GM10266 (cell line): Measurements from ENCODE around the gene WNT3.

ENCODE experiments used
- DNase-seq: peaks from one replicate; pipeline ENCODE4 v3.0.0; 2012; ENCODE audit errors: extremely low spot score
- TF ChIP-seq, protein P1 (sequence below): IDR thresholded peaks from 2 replicates; pipeline ENCODE4 v1.5.1; 2012; ENCODE audit warnings: mild to moderate bottlenecking, low read depth; ENCODE audit not compliant: control insufficient read depth, insufficient read depth; ENCODE audit errors: missing control alignments

The WNT3 gene

DNA sequence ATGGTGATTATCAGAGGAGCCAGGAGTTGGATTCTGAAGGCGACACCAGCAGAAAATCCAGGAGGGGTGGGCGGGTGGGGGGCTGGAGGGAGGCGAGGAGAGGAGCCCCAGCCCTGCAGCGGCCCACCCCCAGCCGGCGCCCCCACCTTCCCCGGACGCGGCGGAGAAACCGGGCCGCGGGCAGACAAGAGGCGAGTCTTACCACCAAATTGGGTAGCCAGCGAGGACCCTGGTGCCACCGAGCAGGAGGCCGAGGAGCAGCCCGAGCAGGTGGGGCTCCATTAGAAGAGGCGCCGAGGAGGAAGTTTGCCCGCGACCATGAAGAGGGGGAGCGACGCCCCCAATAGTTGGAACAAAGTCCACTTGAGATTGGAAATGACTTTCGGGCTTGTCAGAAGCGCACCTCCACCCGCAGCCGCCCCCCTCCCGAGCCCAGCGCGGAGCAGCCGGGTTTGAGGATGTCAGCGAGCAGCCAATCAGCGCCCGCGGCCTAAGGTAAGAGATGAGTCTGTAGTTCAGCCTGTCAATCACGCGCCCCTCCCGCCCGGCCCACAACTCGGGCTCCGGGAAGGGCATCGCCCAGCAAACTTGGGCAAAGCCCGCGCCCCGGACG is at the start of gene WNT3:
WNT3 (minus strand) TSS at position 377 of the 613 bp plus-strand sequence; CDS start at position 282, 95 bp downstream.
- DNase-seq, result peak; percentile 70
- TF ChIP-seq, protein P1, sequence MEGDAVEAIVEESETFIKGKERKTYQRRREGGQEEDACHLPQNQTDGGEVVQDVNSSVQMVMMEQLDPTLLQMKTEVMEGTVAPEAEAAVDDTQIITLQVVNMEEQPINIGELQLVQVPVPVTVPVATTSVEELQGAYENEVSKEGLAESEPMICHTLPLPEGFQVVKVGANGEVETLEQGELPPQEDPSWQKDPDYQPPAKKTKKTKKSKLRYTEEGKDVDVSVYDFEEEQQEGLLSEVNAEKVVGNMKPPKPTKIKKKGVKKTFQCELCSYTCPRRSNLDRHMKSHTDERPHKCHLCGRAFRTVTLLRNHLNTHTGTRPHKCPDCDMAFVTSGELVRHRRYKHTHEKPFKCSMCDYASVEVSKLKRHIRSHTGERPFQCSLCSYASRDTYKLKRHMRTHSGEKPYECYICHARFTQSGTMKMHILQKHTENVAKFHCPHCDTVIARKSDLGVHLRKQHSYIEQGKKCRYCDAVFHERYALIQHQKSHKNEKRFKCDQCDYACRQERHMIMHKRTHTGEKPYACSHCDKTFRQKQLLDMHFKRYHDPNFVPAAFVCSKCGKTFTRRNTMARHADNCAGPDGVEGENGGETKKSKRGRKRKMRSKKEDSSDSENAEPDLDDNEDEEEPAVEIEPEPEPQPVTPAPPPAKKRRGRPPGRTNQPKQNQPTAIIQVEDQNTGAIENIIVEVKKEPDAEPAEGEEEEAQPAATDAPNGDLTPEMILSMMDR, result no peak

DNA sequence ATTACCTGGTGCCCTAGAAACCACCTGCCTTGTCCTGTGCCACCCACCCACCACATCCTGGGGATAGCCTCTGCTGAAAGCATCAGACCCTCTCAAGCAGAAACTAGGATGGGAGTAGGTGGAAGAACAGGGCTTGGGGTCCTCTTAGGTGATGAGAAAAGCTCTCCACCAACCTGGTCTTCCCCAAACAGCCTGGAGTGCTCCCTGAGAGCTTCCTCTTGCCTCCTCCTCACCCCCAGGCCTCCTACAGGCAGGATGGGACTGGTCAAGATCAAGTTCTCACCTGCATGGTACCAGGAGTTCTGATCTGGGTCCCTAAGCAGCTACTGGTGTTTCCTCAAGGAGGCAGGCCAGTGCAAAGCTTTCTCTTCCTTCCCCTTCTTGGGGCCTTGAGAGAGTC is 48.3 kb upstream of the WNT3 start:
- DNase-seq, result no peak
- TF ChIP-seq, protein P1, result no peak

GRCh38 chr17:46866325-46866724 is 47.8 kb upstream of the WNT3 start:
- DNase-seq, result no peak
- TF ChIP-seq, protein P1, result no peak

DNA sequence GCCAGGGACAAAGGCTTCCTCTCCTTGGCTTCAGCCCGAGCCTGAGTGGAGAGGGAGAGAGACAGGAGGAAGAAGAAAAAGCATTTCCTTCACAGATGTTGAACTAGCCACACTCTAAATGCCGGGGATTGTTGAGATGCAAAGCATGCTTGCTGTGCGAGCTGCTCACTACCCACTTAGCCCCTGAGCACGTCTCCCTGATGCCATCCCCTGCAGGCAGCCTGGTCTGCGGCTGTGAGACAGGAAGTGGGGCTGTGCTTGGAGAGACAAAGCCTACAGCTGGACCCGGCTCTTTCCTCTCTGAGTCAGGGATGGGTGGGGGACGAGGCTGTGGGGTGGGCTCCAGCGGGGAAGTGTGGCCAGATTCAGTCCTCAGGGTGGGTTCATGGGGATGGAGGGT is 46.6 kb upstream of the WNT3 start:
- TF ChIP-seq, protein P1, result no peak

DNA sequence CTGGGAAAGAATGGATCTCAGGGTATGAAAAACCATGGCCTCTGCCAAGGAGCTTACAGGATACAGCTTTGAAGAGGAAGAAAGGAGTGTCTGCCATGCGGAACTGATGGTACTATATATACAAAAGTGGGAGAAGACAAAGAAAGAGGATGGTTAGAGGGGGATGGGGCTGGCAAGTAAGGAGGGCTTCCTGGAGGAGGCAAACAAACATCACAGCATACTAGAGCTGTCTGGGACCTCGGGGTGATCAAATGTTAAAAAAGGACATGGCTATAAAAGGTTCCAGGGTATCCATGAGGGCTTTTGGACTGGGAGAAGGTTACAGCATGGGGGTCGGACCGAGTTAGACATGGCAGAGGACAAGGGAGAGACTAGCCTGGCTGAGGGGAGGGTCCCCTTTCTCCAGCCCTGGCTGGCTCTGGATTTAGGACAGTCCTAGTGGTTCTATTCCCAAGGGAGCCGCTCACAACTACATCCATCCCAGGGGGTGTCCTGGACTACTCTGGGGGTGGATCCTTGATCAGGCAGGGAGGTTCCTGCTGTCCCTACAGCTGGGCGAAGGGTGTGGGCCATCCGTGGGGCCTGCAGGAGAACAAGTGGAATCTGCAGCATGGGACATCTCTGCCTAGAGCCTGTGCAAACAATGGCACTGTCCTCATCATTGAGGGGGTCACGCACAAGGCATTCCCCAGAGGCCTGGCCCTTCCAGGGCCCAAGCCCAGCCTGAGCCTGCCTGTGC is 45.1 kb upstream of the WNT3 start:
- TF ChIP-seq, protein P1, result no peak
- no peak for DNase-seq

More for the DNA sequence above, 46.6 kb upstream of the WNT3 start:
- no peak for DNase-seq

GRCh38 chr17:46862949-46863348 is 44.5 kb upstream of the WNT3 start:
- TF ChIP-seq, protein P1, result no peak
- DNase-seq, result no peak

GRCh38 chr17:46859996-46860395 is 41.5 kb upstream of the WNT3 start:
- no peak for DNase-seq
- TF ChIP-seq, protein P1, result no peak
